Cardiac fibroblast (primary cell): ENCODE data around the gene SLCO2A1.

Experiments
- DNase-seq, 2 donors: peaks; one replicate each; pipeline versions ENCODE4 v3.0.0 to v3.0.0-alpha.2; 2010; ENCODE audit warnings: low read depth in 2 of 2
- H3K4me3 ChIP-seq, 2 donors: replicated peaks in 1 of 2; 1 replicate in 1 of 2; 2 replicates in 1 of 2; pipeline ENCODE4 v1.5.1; 2011; ENCODE audit warnings: low read depth in 2 of 2, low read length in 2 of 2, mild to moderate bottlenecking in 2 of 2, moderate library complexity in 1 of 2
- TF ChIP-seq, protein P1 (sequence below): IDR thresholded peaks from one replicate; pipeline ENCODE4 v1.5.1; 2011; ENCODE audit warnings: low read depth, mild to moderate bottlenecking, low read length, inconsistent platforms

SLCO2A1 gene

DNA sequence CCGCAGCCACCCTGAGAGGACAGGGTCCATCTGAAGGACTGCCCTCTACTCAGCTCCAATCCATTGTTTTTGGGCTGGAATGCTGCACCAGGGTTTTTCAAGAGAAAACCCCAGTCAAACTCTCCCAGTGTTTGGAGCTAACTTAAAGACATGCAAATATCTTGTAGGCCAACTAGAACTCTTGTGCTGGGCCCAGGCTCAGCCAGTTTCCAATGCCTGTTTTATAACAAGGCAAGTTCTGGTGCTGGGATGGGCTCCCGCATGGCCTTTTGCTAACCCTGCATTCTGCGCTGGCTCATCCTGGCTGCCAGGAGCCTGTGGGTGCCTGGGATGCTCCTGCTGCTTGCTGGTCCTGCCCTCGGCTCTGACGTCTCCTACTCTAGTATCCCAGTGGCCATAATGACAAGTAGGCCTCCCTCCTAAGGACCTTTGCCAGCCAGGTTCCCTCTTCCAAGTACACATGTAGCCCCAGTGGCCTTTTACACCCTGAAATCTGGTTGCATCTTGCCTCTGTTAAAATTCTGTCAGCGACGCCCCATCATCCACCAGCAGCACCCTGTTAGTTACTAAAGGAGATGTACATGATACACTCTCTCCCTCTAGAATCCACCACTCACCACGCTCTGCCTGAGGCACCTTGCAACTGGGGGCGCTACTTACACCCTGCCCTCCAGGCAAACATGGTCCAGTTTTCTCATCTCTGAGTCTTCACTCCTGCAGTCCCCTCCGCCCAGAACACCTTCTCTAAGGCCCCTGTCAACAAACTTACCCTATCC is 103.6 kb downstream of the SLCO2A1 start:
- no peak overlapping the region for H3K4me3 ChIP-seq
- TF ChIP-seq, protein P1, sequence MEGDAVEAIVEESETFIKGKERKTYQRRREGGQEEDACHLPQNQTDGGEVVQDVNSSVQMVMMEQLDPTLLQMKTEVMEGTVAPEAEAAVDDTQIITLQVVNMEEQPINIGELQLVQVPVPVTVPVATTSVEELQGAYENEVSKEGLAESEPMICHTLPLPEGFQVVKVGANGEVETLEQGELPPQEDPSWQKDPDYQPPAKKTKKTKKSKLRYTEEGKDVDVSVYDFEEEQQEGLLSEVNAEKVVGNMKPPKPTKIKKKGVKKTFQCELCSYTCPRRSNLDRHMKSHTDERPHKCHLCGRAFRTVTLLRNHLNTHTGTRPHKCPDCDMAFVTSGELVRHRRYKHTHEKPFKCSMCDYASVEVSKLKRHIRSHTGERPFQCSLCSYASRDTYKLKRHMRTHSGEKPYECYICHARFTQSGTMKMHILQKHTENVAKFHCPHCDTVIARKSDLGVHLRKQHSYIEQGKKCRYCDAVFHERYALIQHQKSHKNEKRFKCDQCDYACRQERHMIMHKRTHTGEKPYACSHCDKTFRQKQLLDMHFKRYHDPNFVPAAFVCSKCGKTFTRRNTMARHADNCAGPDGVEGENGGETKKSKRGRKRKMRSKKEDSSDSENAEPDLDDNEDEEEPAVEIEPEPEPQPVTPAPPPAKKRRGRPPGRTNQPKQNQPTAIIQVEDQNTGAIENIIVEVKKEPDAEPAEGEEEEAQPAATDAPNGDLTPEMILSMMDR = no peak

DNA sequence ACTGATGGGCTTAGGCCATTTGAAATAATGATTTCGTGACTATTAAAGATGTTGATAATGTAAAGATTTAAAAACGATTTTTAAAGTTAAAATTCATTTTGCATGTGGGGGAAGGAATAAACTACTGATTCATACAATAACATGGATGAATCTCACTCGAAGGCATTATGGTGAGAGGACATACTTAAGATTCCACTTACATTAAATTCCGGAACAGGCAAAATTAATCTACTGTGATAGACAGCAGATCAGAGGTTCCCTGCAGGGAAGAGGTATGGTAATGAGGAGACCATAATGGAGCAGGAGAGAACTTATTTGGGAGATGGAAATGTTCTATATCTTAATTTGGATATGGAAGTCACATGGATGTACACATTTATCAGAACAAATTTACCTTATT is 105.7 kb downstream of the SLCO2A1 start:
- peak in 1 of 2 donors; percentile 25 for DNase-seq
- no peak overlapping the region for H3K4me3 ChIP-seq
- TF ChIP-seq, protein P1 = no peak

More for the DNA sequence above, 103.6 kb downstream of the SLCO2A1 start:
- no peak for DNase-seq

DNA sequence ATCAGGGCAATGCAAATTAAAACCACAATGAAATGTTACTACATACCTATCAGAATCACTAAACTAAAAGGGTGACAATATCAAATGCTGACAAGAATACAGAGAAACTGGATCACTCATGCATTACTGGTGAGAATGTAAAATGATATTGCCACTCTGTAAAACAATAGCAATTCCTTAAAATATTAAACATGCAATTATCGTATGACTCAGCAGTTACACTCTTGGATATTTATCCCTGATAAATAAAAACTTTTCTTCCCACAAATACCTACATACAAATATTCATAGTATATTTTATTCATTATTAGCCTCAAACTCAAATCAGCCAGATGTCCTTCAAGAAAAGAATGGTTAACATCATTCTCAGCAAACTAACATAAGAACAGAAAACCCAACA is 108.1 kb downstream of the SLCO2A1 start:
- TF ChIP-seq, protein P1 = no peak
- no peak overlapping the region for H3K4me3 ChIP-seq
- DNase-seq = no peak

DNA sequence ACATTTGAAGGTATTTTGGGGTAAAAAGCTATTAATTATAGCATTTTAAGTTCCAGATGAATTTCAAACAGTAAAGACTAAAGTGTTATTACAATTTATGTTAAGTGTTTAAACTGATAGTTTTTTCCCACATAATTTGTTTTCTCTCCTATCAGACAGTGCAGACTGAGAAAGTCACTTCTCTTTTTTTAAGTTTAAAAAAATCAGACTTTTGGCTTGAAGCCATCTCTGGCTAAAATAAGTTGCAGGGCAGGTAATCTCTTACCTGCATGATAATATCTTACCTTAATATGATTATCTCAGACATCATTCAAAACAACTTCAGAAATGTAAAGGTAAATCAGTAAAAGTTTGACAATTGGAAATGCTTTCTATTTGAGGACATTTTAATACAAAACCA is 112.6 kb downstream of the SLCO2A1 start:
- TF ChIP-seq, protein P1 = no peak
- H3K4me3 ChIP-seq = no peak overlapping the region
- no peak for DNase-seq

DNA sequence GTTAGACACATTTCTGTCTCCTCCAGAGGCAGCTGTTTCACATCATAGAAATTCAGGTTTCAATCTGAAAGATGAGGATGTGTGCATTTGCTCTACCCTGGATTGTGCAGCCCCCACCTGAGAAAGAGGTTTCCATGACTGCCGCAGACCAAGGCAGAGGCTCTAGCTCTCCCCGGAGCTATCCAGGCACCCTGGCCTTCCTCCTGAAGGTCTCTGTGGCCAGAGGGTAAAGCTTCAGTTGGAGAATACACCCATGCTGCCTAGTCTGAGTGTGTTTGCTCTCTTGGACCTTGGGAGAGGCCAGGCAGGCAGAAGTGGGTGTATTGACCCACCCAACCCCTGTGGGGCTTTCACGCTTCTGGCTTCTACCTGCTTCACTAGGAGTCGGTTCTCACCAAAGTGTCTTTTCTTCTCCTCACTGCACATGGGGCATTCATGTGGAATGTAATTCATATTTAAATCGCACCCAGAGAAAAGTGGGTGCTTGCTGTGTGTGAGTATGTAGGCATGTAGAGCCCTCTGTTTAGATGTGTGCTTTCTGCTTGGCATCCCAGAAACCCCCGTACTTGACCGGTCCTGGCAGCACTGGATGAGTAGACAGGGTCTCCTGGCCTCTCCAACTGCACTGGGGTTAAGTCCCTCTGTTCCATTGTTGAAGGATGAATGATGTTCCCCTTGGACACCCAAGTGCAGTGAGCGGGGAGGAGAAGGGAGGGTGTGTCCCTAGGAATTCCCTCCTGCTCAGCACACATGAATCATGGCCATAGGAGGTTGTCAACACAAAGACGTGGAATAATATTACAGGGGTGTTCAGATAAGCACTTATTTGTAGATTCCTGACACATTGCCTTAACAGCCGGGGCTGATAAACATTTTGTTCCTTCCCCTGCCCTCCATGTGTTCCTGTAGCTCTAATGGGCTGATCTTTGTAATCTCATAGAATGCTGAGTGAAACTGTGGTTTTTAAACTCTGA is 113.8 kb downstream of the SLCO2A1 start:
- peak; percentile 12 to 28 for DNase-seq
- no peak overlapping the region for H3K4me3 ChIP-seq
- TF ChIP-seq, protein P1 = no peak

DNA sequence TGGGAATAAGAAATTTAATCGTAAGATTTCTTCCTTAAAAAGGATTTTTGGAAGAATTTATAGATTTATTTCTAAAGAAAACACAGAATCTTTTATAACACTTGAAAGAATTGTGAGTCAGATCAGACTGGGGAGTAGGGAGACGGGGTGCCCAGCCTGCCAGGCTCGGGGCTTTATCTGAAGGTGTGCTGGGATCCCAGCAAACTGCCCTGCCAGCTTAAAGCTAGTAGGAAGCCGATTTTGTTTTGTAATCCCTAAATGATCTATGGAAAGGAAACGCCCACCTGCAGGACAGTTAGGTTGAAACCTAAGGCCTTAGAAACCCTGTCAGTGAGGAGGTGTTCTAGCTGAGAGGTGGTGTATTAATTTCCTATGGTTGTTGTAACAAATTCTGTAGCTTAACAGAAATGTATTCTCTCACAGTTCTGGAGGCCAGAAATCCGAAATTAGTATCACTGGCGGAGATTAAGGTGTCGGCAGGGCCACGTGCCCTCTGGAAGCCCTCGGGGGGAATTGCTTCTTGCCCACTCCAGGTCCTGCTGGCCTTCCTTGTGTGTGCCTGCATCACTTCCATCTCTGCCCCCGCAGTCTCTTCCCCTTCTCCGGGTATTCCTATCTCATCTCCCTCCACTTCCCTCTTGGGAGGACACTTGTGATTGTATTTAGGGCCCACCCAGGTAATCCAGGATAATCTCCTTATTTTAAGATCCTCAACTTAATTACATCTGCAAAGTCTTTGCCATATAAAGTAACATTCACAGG is 114.7 kb downstream of the SLCO2A1 start:
- no peak overlapping the region for H3K4me3 ChIP-seq
- no peak for DNase-seq
- TF ChIP-seq, protein P1 = no peak
